ENCODE data around the gene FKBP4.
"Not testable (repeated sequence)": the region's sequence is repeated elsewhere in the genome, so short reads cannot be mapped to it uniquely, and the experiment has no call there.

The FKBP4 gene
- 26.0 to 92.0 (median 51.8) reads per million in 17 experiments for total RNA-seq

DNA sequence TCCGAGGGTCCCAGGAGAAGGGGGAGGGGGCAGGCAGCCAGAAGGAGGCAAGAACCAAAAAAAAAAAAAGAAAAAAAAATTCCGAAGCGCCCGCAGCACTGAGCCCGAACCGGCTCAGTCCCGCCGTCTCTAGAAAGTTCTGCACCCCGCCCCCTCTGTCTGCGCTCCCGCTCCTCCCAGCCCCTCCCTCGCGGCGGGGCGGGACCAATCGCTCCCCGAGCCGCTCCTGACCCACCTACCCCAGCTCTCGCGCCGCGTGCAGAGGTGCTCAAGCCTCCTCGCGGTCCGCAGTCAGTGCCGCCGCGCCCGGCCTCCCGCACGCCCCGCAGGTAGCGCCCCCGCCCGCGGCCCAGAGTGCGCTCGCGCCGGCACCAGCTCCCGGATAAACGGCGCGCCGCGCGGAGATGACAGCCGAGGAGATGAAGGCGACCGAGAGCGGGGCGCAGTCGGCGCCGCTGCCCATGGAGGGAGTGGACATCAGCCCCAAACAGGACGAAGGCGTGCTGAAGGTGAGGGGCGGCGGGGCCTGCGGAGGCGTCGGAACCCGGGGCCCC is at the start of gene FKBP4:
Gene FKBP4, plus strand, starts transcription at position 235 of the 554 bp plus-strand sequence. Its CDS starts 170 bp downstream, at position 405.
- peak; percentile 82 to 94 (median 87) for DNase-seq

GRCh38 chr12:2745655-2746054 is 49.1 kb upstream of the FKBP4 start:
- no peak for DNase-seq

GRCh38 chr12:2749580-2749979 is 45.2 kb upstream of the FKBP4 start:
- DNase-seq = no peak

- DNase-seq = no peak
Observed at GRCh38 chr12:2750185-2750584, 44.6 kb upstream of the FKBP4 start.

- DNase-seq = no peak
Observed at GRCh38 chr12:2751230-2751629, 43.5 kb upstream of the FKBP4 start.

DNA sequence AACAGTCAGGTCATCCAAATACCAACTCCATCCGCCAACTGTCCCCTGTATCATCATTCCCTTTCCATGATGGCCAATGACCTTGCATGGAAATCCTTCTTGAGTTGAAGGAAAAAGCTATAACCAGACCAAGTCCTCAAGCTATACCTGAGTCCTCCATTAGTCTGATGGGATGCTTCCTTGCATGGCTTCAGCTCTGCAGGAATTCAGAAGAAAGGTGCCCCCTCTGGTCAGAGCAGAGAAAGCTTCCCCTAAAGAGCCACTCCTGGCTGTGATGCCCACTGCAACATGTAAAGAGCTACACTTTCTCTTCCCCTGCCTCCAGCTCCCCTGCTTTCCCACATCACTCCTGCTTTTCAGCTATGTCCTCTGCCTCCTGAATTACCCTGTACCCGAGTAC is 43.1 kb upstream of the FKBP4 start:
- no peak for DNase-seq

- DNase-seq = peak; percentile 71 to 92 (median 88)
Observed at GRCh38 chr12:2752676-2753371, 41.9 kb upstream of the FKBP4 start.

GRCh38 chr12:2753536-2753935 is 41.2 kb upstream of the FKBP4 start:
- DNase-seq = peak in 1 of 4 experiments; percentile 15

GRCh38 chr12:2754208-2754607 is 40.6 kb upstream of the FKBP4 start:
- DNase-seq = no peak

- no peak for DNase-seq
Observed at GRCh38 chr12:2756756-2757155, 38.0 kb upstream of the FKBP4 start.

GRCh38 chr12:2759733-2760132 is 35.0 kb upstream of the FKBP4 start:
- DNase-seq = no peak

DNA sequence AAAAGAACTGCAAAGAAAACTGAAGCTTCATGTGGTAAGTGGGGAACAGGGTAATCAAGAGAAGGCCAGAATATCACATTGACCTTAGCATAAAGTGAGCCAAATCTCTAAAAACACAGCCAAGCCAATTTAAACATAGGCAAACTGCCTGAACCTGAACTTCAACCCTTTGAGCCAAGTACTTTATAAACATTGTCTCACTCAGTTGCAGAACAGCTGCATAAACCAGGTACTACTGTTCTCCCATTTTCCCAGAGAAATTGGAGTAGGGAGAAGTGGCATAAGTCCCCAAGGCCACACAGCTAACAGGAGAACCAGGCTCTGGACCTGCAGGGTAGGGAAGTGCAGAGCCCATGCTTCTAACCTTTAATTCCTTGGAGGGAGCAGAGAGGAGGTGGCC is 30.4 kb upstream of the FKBP4 start:
- DNase-seq = no peak

GRCh38 chr12:2765052-2765451 is 29.7 kb upstream of the FKBP4 start:
- no peak for DNase-seq

DNA sequence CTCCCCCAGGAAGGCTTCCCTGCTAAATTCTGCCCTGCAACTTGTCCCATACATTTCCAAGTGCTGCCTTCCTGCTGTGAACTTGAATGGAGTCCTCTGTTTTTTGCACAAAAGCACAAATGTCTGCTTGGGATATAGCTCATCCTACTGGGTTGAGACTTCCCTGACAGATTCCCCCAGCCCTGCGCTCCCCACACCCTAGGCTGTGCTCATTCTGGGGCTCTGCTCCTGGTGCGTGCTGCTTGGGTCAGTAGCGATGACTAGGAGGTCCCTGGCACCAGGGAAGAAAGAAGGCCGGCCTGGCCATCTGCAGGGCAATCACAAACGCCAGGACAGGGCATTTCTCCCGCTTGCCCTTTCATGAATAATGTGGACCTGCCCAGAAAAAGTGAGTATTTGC is 29.2 kb upstream of the FKBP4 start:
- DNase-seq = no peak

DNA sequence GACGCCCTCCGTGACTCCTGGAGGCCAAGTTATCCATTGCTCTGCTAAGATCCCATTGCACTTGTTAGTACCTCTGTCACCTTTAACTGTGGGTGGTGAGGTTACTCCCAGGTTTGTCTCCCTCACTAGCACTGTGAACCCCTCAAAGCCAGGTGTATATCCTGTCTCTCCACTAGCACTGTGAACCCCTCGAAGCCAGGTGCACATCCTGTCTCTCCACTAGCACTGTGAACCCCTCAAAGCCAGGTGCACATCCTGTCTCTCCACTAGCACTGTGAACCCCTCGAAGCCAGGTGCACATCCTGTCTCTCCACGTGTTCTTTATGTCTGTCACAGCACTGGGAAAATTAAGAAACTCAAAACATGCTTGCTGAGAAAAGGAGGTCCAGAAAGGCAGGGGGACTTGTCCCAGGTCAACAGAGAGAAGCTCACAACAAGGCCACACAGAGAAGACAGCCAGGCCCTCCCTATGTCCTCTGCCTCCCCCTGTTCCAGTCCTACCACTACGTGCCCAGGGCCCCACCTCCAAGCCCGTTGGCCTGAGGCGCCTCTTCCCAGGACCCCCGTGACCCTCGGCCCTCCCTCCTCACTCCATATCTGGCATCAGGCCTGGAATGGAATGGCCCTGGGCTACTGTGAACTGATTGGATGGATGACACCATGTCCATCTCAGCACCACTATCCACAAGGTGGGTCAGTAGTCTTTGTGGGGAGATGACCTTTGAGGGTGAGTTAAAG is 26.4 kb upstream of the FKBP4 start:
- no peak for DNase-seq

- no peak for DNase-seq
Observed at GRCh38 chr12:2769866-2770533, 24.8 kb upstream of the FKBP4 start.

DNA sequence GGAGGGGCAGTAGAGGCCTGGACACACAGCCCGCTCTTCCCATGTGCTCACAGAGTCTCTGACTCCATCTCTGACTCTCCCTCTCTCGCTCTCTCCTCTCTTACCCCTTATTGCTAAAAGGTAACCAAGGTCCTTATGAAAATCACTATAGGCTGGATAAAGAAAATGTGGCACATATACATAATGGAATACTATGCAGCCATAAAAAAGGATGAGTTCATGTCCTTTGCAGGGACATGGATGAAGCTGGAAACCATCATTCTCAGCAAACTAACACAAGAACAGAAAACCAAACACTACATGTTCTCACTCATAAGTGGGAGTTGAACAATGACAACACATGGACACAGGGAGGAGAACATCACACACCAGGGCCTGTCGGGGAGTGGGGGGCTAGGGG is 24.2 kb upstream of the FKBP4 start:
- not testable (repeated sequence) for DNase-seq

- DNase-seq = no peak
Observed at GRCh38 chr12:2772370-2772769, 22.4 kb upstream of the FKBP4 start.

- no peak for DNase-seq
Observed at GRCh38 chr12:2773199-2773875, 21.4 kb upstream of the FKBP4 start.

DNA sequence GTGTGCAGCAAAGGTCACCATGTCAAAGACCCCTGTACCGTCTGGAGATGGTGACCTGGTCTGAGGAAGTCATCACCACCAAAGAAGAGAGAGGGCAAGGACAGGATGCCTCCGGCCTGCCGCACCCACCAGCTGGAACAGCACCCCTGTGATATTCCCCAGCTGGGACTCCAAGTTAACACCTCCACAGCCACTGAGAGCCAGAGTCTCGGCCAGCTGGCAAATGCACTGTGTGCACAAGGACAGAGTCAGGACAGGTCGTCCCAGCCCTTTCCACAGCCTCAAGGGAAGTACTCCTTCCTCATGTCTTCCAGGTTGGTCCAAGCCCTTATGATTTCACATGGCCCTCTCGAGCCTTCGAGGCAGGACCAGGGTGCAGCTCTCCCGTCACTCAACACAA is 19.3 kb upstream of the FKBP4 start:
- no peak for DNase-seq

- no peak for DNase-seq
Observed at GRCh38 chr12:2776129-2776806, 18.5 kb upstream of the FKBP4 start.

GRCh38 chr12:2779281-2779680 is 15.5 kb upstream of the FKBP4 start:
- DNase-seq = peak; percentile 23 to 61 (median 48)
